SK-N-MC (cell line): ENCODE data around the gene UGT1A4.

Experiments used
- EZH2 ChIP-seq: fragments of 200-600 bp; sonication (generic); IDR thresholded peaks from one replicate; pipeline ENCODE4 v1.6.1; 2017; ENCODE audit warnings: antibody characterized with exemption
- POLR2AphosphoS5 ChIP-seq: IDR thresholded peaks from 2 replicates; pipeline ENCODE4 v1.6.1; 2012; ENCODE audit warnings: mild to moderate bottlenecking, low read depth, low read length, borderline replicate concordance

- TF ChIP-seq EZH2, result no peak
- no peak for TF ChIP-seq POLR2AphosphoS5
These were observed 49.5 kb downstream of the UGT1A4 start for GRCh38 chr2:233768076-233768475.
